ENCODE measurements around the gene GLYATL1.
"Not testable (repeated sequence)": the region's sequence is repeated elsewhere in the genome, so short reads cannot be mapped to it uniquely, and the experiment has no call there.

GLYATL1 gene

DNA sequence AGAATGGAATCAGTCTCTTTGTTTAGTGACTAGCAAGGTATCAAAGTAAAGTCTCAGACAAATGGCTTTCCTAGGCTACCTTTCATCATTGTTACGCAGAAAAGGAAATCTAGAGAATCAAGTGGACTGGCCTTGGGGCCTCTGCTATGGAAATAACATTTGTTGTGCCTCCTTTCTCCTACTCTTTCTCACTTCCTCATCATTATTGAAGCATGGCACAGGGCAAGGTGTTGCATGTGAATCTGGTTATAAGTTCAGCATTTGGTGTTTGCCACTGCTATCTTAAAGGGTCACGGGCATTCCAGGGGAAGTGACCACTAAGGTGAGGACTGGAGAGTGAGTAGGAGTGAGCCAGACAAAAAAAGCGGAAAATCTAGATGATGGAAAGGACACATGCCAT, 54.9 kb downstream of the GLYATL1 start:
- Histone ChIP-seq H3K4me3 (ENCODE audit: low read depth in 1 of 2, low read length in 1 of 2) (no peak overlapping the region), H3K36me3 (no peaks in the 10 kb centered on the region), H3K27me3 (no peaks in the 10 kb centered on the region), H3K4me1 (ENCODE audit: control insufficient read depth in 1 of 2, insufficient read depth in 1 of 2, low read depth in 1 of 2, low read length in 1 of 2) (no peaks in the 10 kb centered on the region), H3K27ac (no peak overlapping the region), H3K9me3 (no peaks in the 10 kb centered on the region)
- TF ChIP-seq, protein P1, sequence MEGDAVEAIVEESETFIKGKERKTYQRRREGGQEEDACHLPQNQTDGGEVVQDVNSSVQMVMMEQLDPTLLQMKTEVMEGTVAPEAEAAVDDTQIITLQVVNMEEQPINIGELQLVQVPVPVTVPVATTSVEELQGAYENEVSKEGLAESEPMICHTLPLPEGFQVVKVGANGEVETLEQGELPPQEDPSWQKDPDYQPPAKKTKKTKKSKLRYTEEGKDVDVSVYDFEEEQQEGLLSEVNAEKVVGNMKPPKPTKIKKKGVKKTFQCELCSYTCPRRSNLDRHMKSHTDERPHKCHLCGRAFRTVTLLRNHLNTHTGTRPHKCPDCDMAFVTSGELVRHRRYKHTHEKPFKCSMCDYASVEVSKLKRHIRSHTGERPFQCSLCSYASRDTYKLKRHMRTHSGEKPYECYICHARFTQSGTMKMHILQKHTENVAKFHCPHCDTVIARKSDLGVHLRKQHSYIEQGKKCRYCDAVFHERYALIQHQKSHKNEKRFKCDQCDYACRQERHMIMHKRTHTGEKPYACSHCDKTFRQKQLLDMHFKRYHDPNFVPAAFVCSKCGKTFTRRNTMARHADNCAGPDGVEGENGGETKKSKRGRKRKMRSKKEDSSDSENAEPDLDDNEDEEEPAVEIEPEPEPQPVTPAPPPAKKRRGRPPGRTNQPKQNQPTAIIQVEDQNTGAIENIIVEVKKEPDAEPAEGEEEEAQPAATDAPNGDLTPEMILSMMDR (IDR thresholded peaks at IDR 0.05) = no peak

DNA sequence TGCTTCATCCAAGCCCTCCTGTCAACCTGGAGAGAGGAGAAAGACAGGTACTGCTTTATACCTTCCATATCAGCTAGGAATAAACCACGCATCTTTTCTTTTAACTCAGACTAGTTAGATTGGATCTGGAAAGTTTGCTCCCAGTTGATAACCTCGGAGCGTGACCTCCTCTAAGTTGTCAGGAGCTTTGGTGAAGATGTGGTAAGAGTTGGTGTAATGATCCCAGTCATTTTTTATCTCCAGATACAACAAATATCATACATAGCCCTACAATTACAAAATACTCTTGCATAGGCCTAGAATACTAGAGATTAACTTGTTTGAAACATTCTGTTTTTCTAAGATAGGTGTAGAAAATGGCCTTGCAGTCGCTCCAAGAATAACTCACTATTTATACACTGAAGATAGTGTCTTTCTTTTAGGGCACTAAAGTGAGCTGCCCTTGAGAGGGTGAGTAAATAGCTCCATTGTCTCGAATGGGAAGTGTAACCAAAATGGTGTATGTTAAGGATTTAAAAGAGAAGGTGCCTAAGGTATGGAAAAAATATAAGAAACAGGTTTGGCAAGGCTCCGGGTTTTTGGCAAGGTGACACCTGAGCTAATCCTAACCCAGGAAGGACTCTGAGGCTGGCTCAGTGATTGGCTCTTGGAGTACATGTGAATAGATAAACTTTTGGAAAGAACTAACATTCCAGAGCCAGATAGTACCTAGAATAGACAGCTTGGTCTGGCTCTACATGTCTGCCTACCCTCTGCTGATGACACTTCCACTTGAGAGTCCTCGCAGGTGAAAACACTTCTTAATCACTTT, 59.4 kb downstream of the GLYATL1 start:
- Histone ChIP-seq H3K9me3 (no peaks in the 10 kb centered on the region), H3K36me3 (no peaks in the 10 kb centered on the region), H3K27me3 (no peaks in the 10 kb centered on the region), H3K4me1 (ENCODE audit: control insufficient read depth in 1 of 2, insufficient read depth in 1 of 2, low read depth in 1 of 2, low read length in 1 of 2) (no peaks in the 10 kb centered on the region), H3K4me3 (ENCODE audit: low read depth in 1 of 2, low read length in 1 of 2) (no peak overlapping the region), H3K27ac (no peak overlapping the region)
- TF ChIP-seq, protein P1 (IDR thresholded peaks at IDR 0.05) = no peak

DNA sequence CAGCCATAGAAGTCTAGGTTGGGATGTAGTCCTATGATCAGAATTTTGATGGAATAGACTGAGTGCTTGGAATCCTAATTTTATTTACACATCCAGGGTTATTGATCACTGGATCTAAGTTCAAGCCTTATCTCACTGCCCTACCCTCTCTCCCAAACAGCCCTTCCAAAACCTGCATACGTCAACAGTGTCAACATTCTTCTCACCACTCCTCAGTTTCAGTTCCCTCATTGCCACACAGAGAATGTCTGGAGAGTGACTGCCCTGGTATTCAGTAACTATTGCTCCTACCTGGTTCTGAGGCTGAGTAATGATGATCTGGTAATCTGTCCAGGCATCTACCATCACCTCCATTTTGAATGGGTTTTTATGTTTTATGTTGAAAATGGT, 60.0 kb downstream of the GLYATL1 start:
- Histone ChIP-seq H3K9me3 (no peaks in the 10 kb centered on the region), H3K27me3 (no peaks in the 10 kb centered on the region), H3K27ac (no peak overlapping the region), H3K4me3 (ENCODE audit: low read depth in 1 of 2, low read length in 1 of 2) (no peak overlapping the region), H3K4me1 (ENCODE audit: control insufficient read depth in 1 of 2, insufficient read depth in 1 of 2, low read depth in 1 of 2, low read length in 1 of 2) (no peaks in the 10 kb centered on the region), H3K36me3 (no peaks in the 10 kb centered on the region)
- TF ChIP-seq, protein P1 (IDR thresholded peaks at IDR 0.05) = no peak

DNA sequence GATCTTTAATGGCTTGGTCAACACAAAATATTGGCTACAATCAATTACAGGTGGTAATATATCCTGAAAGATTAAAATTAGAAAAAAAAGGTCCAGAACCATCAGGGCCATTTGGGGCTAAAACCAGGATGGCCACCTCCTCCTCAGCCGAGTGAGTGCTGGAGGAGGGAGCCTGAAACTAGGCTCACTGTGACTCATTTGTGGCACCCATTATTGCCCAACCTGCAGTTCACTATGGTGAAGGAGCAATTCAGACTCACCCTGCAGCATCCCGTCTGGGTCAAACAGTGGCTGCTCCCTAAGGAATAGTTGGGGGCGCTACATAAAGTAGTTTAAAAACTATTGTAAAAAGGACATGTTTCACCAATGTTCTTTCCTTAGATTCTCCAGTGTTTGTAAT, 60.7 kb downstream of the GLYATL1 start:
- H3K4me3 ChIP-seq (ENCODE audit: low read depth in 1 of 2, low read length in 1 of 2) = no peak overlapping the region
- no peak overlapping the region for H3K27ac ChIP-seq
- H3K36me3 ChIP-seq = no peaks in the 10 kb centered on the region
- H3K9me3 ChIP-seq = no peaks in the 10 kb centered on the region
- no peaks in the 10 kb centered on the region for H3K27me3 ChIP-seq
- TF ChIP-seq, protein P1 (IDR thresholded peaks at IDR 0.05) = no peak
- no peaks in the 10 kb centered on the region for H3K4me1 ChIP-seq (ENCODE audit: control insufficient read depth in 1 of 2, insufficient read depth in 1 of 2, low read depth in 1 of 2, low read length in 1 of 2)

DNA sequence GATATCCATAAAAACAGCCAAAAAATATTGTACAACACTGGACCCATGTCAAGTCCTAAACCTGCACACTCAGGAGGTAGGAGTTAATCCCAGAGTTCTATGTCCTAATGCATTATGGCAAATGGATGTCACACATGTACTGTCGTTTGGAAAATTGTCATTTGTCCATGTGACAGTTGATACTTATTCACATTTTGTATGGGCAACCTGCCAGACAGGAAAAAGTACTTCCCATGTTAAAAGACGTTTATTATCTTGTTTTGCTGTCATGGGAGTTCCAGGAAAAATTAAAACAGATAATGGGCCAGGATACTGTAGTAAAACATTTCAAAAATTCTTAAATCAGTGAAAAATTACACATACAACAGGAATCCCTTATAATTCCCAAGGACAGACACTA, 62.7 kb downstream of the GLYATL1 start:
- not testable (repeated sequence) for H3K27me3 ChIP-seq; H3K27ac ChIP-seq; H3K4me3 ChIP-seq (ENCODE audit: low read depth in 1 of 2, low read length in 1 of 2); H3K9me3 ChIP-seq; H3K36me3 ChIP-seq; H3K4me1 ChIP-seq (ENCODE audit: control insufficient read depth in 1 of 2, insufficient read depth in 1 of 2, low read depth in 1 of 2, low read length in 1 of 2)

All from neutrophil (primary cell).